Mesendoderm (in vitro differentiated cells): ENCODE data around the gene C4B.
"Not testable (repeated sequence)": the region's sequence is repeated elsewhere in the genome, so short reads cannot be mapped to it uniquely, and the experiment has no call there.

Experiments
- DNase-seq: peaks from one replicate; pipeline ENCODE4 v3.0.0; 2013
- H2AK5ac ChIP-seq: 2 replicates; pipeline ENCODE4 v1.6.1; 2013; ENCODE audit warnings: low read length, inconsistent platforms
- H2BK120ac ChIP-seq: 2 replicates; pipeline ENCODE4 v1.6.1; 2013; ENCODE audit warnings: low read depth, mild to moderate bottlenecking, low read length, moderate library complexity, mixed read lengths
- H2BK15ac ChIP-seq: replicated peaks from 2 replicates; pipeline ENCODE4 v1.6.1; 2013; ENCODE audit warnings: low read depth, mild to moderate bottlenecking, moderate library complexity
- H2BK5ac ChIP-seq: 2 replicates; pipeline ENCODE4 v1.6.1; 2013; ENCODE audit warnings: low read length, inconsistent platforms
- H3K18ac ChIP-seq: 2 replicates; pipeline ENCODE4 v1.6.1; 2013; ENCODE audit warnings: mild to moderate bottlenecking, low read length, mixed read lengths
- H3K23ac ChIP-seq: one replicate; pipeline ENCODE4 v1.6.1; 2013; ENCODE audit warnings: low read length
- H3K27ac ChIP-seq: 2 replicates; pipeline ENCODE4 v1.5.1; 2013; ENCODE audit warnings: low read depth, mild to moderate bottlenecking, inconsistent platforms, low read length, moderate library complexity
- H3K27me3 ChIP-seq: 2 replicates; pipeline ENCODE4 v1.6.1; 2013; ENCODE audit warnings: low read length, control low read depth, mild to moderate bottlenecking, inconsistent platforms; ENCODE audit not compliant: insufficient read depth, poor library complexity
- H3K36me3 ChIP-seq: 2 replicates; pipeline ENCODE4 v1.6.1; 2013; ENCODE audit warnings: low read length, inconsistent platforms; ENCODE audit not compliant: control insufficient read depth, insufficient read depth
- H3K4ac ChIP-seq: one replicate; pipeline ENCODE4 v1.6.1; 2013; ENCODE audit warnings: low read depth, mild to moderate bottlenecking, low read length, moderate library complexity
- H3K4me1 ChIP-seq: 2 replicates; pipeline ENCODE4 v1.6.1; 2013; ENCODE audit warnings: low read depth, low read length, inconsistent platforms; ENCODE audit not compliant: control insufficient read depth
- H3K4me2 ChIP-seq: 2 replicates; pipeline ENCODE4 v1.6.1; 2013; ENCODE audit warnings: low read length
- H3K4me3 ChIP-seq: 2 replicates; pipeline ENCODE4 v1.5.1; 2013; ENCODE audit warnings: mild to moderate bottlenecking, low read length
- H3K56ac ChIP-seq: one replicate; pipeline ENCODE4 v1.6.1; 2013; ENCODE audit warnings: low read length
- H3K79me1 ChIP-seq: 2 replicates; pipeline ENCODE4 v1.6.1; 2013; ENCODE audit warnings: low read length, inconsistent platforms
- H3K79me2 ChIP-seq: 2 replicates; pipeline ENCODE4 v1.6.1; 2013; ENCODE audit warnings: mild to moderate bottlenecking, low read length; ENCODE audit not compliant: control insufficient read depth, insufficient read depth
- H3K9ac ChIP-seq: 2 replicates; pipeline ENCODE4 v1.6.1; 2013; ENCODE audit warnings: low read length, inconsistent platforms
- H4K5ac ChIP-seq: one replicate; pipeline ENCODE4 v1.6.1; 2013; ENCODE audit warnings: low read length
- H4K8ac ChIP-seq: one replicate; pipeline ENCODE4 v1.6.1; 2013; ENCODE audit warnings: low read depth, mild to moderate bottlenecking, control low read depth, low read length, moderate library complexity
- WGBS: extraction: QIAGEN DNeasy Blood & Tissue Kit; methylation state at CpG from one replicate; pipeline ENCODE4 v1.1.7; 2013; ENCODE audit warnings: low lambda C conversion rate, missing lambda C conversion rate; ENCODE audit not compliant: insufficient coverage; ENCODE audit errors: extremely low coverage; 5-methylcytosine and 5-hydroxymethylcytosine counted together

The C4B gene

GRCh38 chr6:31994421-31994820 is 20.2 kb upstream of the C4B start:
- H3K27ac ChIP-seq, H3K18ac ChIP-seq, H3K9ac ChIP-seq, H3K4me1 ChIP-seq, H3K23ac ChIP-seq, H4K8ac ChIP-seq, H2BK5ac ChIP-seq, H3K4me3 ChIP-seq, H3K56ac ChIP-seq, H3K79me2 ChIP-seq, H2BK15ac ChIP-seq, H3K4ac ChIP-seq, H3K4me2 ChIP-seq, DNase-seq, H3K36me3 ChIP-seq, H3K27me3 ChIP-seq, H3K79me1 ChIP-seq, H4K5ac ChIP-seq, H2AK5ac ChIP-seq, H2BK120ac ChIP-seq: not testable (repeated sequence)
- no CpG with 5 or more reads among the region's 14 CpGs for WGBS

- not testable (repeated sequence) for H4K5ac ChIP-seq, H3K27ac ChIP-seq, H3K79me1 ChIP-seq, H4K8ac ChIP-seq, H3K79me2 ChIP-seq, H3K23ac ChIP-seq, H3K4ac ChIP-seq, H3K27me3 ChIP-seq, H2BK5ac ChIP-seq, H2BK15ac ChIP-seq, H2AK5ac ChIP-seq, H3K36me3 ChIP-seq, H2BK120ac ChIP-seq, H3K4me1 ChIP-seq, H3K4me2 ChIP-seq, H3K9ac ChIP-seq, H3K56ac ChIP-seq, DNase-seq, H3K4me3 ChIP-seq, H3K18ac ChIP-seq
- no CpG with 5 or more reads among the region's 6 CpGs for WGBS
Measured at GRCh38 chr6:31996385-31996784, 18.2 kb upstream of the C4B start.

GRCh38 chr6:32002546-32003268 is 11.9 kb upstream of the C4B start:
- not testable (repeated sequence) for H3K4me2 ChIP-seq, H2BK5ac ChIP-seq, H3K79me2 ChIP-seq, H3K56ac ChIP-seq, H2BK15ac ChIP-seq, H3K4me1 ChIP-seq, H3K4me3 ChIP-seq, H4K5ac ChIP-seq, H3K9ac ChIP-seq, H3K27ac ChIP-seq, H3K4ac ChIP-seq, H4K8ac ChIP-seq, H2AK5ac ChIP-seq, H3K18ac ChIP-seq, H3K79me1 ChIP-seq, H3K23ac ChIP-seq, H3K27me3 ChIP-seq, DNase-seq, H3K36me3 ChIP-seq, H2BK120ac ChIP-seq
- no CpG with 5 or more reads among the region's 15 CpGs for WGBS

GRCh38 chr6:32003301-32003700 is 11.3 kb upstream of the C4B start:
- H3K79me2 ChIP-seq, H3K56ac ChIP-seq, H3K4ac ChIP-seq, H3K36me3 ChIP-seq, DNase-seq, H3K4me3 ChIP-seq, H3K9ac ChIP-seq, H4K5ac ChIP-seq, H3K79me1 ChIP-seq, H3K18ac ChIP-seq, H4K8ac ChIP-seq, H3K4me2 ChIP-seq, H2AK5ac ChIP-seq, H2BK5ac ChIP-seq, H3K4me1 ChIP-seq, H3K23ac ChIP-seq, H3K27me3 ChIP-seq, H2BK120ac ChIP-seq, H3K27ac ChIP-seq, H2BK15ac ChIP-seq: not testable (repeated sequence)
- no CpG with 5 or more reads among the region's 7 CpGs for WGBS

GRCh38 chr6:32004393-32004792 is 10.2 kb upstream of the C4B start:
- not testable (repeated sequence) for H3K79me2 ChIP-seq, DNase-seq, H4K5ac ChIP-seq, H3K79me1 ChIP-seq, H2BK15ac ChIP-seq, H2AK5ac ChIP-seq, H3K4me1 ChIP-seq, H2BK120ac ChIP-seq, H3K18ac ChIP-seq, H2BK5ac ChIP-seq, H3K36me3 ChIP-seq, H3K4me2 ChIP-seq, H3K4ac ChIP-seq, H3K23ac ChIP-seq, H3K27ac ChIP-seq, H3K9ac ChIP-seq, H3K27me3 ChIP-seq, H3K4me3 ChIP-seq, H3K56ac ChIP-seq, H4K8ac ChIP-seq
- no CpG with 5 or more reads among the region's 4 CpGs for WGBS
